Astrocyte of the spinal cord (primary cell): Measurements from ENCODE around the gene TMEM176B.

Experiments used
- DNase-seq: peaks from one replicate; pipeline ENCODE4 v3.0.0; 2011; ENCODE audit warnings: low read depth, low spot score
- H3K4me3 ChIP-seq: 2 replicates; pipeline ENCODE4 v1.5.1; 2011; ENCODE audit warnings: low read depth, mild to moderate bottlenecking, low read length, moderate library complexity
- in situ Hi-C: cut with HindIII; loops from 2 replicates; pipeline ENCODE4 v1.10.0; 2017; ENCODE audit warnings: low sequenced_read_pairs
- TF ChIP-seq, protein P1 (sequence below): IDR thresholded peaks from 2 replicates; pipeline ENCODE4 v1.5.1; 2012; ENCODE audit warnings: low read depth, mild to moderate bottlenecking, low read length, inconsistent platforms

Gene TMEM176B

GRCh38 chr7:150753826-150754603 is 46.1 kb downstream of the TMEM176B start:
- TF ChIP-seq, protein P1, sequence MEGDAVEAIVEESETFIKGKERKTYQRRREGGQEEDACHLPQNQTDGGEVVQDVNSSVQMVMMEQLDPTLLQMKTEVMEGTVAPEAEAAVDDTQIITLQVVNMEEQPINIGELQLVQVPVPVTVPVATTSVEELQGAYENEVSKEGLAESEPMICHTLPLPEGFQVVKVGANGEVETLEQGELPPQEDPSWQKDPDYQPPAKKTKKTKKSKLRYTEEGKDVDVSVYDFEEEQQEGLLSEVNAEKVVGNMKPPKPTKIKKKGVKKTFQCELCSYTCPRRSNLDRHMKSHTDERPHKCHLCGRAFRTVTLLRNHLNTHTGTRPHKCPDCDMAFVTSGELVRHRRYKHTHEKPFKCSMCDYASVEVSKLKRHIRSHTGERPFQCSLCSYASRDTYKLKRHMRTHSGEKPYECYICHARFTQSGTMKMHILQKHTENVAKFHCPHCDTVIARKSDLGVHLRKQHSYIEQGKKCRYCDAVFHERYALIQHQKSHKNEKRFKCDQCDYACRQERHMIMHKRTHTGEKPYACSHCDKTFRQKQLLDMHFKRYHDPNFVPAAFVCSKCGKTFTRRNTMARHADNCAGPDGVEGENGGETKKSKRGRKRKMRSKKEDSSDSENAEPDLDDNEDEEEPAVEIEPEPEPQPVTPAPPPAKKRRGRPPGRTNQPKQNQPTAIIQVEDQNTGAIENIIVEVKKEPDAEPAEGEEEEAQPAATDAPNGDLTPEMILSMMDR: no peak
- no peak for DNase-seq
- in situ Hi-C loops: no loop called here
- no peak overlapping the region for H3K4me3 ChIP-seq

- in situ Hi-C loops: no loop called here
- TF ChIP-seq, protein P1: no peak
- no peak for DNase-seq
- H3K4me3 ChIP-seq: no peak overlapping the region
Measured at GRCh38 chr7:150753239-150753638, 46.9 kb downstream of the TMEM176B start.

DNA sequence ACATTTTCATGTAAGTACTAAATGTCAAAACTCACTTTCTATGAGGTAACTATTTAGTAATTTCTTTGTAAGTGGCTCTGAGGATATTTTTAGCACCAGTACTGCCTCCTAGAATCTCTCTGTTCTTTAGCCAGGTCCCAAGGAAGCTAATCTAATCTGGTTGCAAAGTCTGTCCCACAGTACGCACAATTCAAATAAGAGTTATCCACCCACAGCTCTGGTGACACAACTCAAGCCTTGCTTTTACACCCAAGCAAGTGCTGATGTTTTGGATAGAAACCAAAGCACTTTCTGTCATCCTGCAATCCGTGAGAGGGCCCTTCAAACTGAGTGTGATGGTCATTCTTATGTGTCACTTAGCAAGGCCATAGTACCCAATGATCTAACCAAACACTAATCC is 48.5 kb downstream of the TMEM176B start:
- in situ Hi-C loops: no loop called here
- DNase-seq: no peak
- no peak overlapping the region for H3K4me3 ChIP-seq
- TF ChIP-seq, protein P1: no peak

- TF ChIP-seq, protein P1: no peak
- no peak for DNase-seq
- no peak overlapping the region for H3K4me3 ChIP-seq
- in situ Hi-C loops: no loop called here
Measured at GRCh38 chr7:150748376-150748775, 51.8 kb downstream of the TMEM176B start.

DNA sequence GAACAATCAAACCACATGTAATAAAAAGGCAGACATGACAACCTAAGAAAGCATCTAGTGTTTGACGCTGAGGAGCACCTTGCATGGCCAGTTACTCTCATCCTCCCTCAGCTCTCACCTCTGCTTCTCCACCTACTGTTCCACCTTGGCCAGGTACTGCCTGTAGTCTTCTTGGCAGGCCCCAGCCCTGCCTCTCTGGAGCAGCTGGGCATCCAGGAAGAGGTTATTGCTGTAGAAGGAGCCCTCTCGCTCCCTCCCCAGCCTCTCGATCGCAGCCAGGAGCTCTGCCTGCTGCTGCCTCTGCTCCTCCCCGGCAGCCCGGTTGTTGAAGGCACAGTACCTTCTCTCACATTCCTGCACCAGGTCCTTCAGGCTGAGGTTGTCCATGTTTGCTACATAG is 53.2 kb downstream of the TMEM176B start:
- H3K4me3 ChIP-seq: no peak overlapping the region
- TF ChIP-seq, protein P1: no peak
- no peak for DNase-seq
- in situ Hi-C loops: no loop called here

GRCh38 chr7:150745876-150746275 is 54.3 kb downstream of the TMEM176B start:
- DNase-seq: no peak
- in situ Hi-C loops: no loop called here

More at GRCh38 chr7:150745876-150746275, 54.3 kb downstream of the TMEM176B start:
- TF ChIP-seq, protein P1: no peak
- no peak overlapping the region for H3K4me3 ChIP-seq
